HG03064 (cell line): ENCODE data around the gene HMGN3.

ENCODE experiments used
- ATAC-seq: cut with Tn5 transposase; IDR thresholded peaks from one replicate; pipeline ENCODE4 v1.9.1; 2021; ENCODE audit warnings: low read depth; ENCODE audit not compliant: unreplicated experiment

HMGN3 gene

DNA sequence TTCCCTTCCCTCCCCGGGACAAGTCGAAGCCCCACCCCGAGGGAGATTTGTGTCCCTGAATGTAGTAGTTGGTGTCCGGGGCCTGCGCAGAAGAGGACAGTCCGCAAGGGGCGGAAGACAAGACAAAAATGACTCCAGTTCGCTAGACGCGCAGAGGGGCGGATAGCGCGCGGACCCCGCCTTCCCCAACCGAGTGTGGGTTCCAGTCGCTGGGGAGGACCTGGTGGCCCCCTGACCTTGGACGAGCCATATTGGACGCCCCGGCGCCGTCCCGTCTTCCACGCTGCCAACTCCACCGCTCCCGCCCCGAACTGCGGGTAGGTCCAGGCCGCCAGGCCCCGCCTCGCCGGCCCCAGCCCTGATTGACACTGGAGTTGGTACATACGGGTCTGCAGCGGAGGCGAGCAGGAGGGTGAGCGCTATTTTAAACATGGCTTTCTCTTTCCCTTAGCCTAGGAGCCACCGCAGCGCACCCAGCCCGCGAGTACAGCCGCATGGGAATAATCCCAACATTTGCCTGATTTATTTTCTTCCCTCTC lies 802 bp downstream of the HMGN3 start:
- peak; percentile 75 for ATAC-seq

DNA sequence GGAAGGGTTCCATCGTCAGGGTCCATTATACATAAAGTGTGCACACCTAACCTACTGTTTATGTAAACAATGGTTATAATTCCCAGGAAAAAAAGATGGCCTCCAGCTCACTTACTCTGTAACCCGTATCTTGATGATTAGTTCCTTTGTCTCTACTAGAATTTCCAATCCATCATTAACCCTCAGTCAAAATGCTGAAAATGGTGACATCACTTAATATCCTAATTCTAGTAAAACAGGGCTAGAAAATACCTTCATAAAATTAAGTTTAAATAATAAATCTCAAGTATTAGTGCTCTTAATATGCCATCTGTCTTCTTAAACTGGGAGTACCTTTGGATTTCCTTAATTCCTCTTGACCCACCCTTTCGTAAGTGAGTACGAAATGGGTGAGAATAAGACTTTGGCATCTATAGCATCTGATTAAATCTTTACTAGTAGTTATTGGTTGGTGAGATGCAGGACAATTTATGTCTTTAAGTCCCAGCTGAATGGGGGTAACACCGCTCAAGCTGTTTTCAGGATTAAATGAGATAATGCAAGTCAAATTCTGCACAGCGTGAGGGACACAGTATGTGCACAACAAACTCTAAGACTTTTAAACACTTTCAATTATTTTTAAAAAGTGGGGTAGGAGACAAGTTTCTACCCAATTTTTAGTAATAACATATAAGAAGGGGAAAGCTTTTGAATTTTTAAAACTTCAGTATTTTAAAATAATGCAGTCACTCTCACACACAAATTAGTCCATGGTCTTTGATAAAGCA lies 1.6 kb downstream of the HMGN3 start:
- ATAC-seq = no peak

- no peak for ATAC-seq
Measured at GRCh38 chr6:79231666-79232065, 2.8 kb downstream of the HMGN3 start.

DNA sequence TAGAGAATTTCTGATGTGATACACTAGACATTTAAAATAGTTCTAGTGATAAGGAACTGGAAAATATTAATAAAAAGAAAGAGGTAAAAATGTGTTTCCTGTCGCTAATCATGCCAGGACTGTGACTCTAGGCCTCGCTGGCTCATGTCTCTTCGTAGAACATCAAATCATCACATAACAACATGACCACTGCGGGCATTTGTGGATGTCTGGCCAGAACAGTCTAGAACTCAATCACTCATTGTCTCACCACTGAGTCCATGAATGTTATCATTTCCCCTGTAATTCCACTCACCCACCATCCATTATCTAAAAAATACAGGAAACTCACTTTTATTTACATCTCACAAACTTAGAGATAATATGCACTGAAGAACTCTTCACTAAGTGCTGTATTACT lies 3.4 kb downstream of the HMGN3 start:
- no peak for ATAC-seq

- no peak for ATAC-seq
Measured at GRCh38 chr6:79230149-79230548, 4.3 kb downstream of the HMGN3 start.

DNA sequence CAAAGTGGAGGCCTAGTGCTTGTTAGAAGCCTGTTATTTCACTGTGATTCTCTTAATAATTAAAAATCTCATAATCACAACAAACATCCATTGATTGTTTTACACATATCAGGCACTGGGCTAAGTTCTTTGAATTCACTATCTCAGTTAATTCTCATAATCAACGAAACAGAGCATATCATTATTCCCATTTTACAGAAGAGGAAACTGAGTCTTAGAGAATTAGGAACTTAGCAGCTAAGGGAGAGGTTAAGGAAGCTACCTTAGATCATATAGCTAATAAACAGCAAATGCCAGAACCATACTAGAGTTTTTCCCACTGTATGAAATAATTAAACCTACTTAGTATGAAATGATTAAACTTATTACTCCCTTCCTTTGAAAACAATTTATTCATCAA lies 7.0 kb downstream of the HMGN3 start:
- ATAC-seq = no peak

DNA sequence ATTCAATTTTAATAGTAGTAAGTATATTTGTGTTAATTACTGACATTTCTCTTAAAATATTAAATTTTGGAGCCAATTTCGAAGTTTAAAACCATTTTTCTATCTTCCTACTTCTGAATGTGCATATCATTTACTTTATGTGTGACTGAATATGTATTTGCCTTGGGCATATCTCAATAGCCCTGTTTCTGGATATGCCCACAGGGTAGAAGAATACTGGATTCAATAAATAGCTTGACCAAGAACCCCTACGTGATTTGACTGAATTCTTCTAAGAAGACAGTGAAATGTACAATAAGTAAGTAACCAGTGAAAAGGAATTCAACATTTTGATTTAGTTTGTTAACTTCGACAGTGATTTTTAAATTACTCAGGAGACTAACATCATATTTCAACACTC lies 7.8 kb downstream of the HMGN3 start:
- no peak for ATAC-seq

GRCh38 chr6:79225717-79226599 lies 8.5 kb downstream of the HMGN3 start:
- no peak for ATAC-seq

DNA sequence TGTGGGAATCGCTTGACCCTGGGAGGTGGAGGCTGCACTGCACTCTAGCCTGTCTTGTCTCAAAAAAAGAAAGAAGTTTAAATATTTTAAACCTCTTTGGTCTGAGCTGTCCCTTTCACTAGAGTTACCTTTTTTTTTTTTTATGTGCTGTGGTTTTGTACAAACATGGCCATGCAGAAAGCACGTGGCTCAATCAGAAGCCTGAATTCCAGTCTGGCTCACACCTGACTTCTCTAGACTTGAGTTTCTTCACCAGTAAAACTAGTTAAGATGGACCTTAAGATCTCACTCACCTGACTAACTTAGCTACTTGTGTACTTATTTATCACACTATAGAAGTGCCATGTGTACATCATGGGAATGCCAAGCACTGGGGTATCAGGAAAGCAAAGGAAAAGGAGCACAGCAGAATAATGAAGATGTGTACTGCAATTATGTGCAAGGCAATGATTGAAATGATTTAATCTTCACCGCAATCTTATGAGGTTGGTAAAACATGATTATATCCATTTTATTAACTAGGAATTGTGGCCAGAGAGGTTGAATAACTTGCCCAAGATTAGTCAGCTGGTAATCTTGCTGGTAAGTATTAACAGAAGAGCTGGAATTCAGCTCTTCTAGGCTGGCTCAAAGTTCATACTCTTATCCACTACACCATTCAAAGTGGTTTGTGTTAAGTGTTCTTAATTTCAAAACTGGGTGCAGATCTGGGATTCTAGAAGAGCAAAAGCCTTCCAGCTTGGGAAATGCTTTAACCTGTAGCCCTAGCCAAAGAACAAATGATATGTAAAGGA lies 10.7 kb downstream of the HMGN3 start:
- no peak for ATAC-seq

DNA sequence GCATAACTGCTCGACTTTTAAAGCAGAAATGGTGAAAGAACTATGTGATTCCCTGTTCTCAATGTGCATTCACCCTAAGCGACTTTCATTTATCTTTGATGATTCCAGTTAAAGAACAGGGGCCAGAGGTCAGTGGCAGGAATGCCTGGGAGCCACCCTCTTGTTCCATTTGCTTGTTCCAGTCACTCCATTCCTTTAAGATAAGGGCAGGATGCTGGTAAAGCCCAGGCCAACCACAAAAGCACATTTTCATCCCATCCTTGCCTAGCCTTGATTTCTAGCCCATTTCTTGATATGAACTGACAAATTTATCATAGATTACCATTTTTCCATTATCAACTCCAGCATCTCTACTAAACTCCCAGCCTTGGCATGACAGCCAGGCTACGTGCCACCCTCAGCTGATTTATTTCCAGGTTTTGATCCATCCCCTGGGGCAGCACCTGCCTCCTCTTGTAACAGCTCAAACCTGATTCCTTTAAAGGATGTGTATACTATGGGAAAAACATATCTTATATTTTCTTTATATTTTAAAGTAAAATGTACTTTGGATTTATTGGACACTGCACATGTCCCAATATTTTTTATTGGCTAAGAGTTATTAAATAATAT lies 19.2 kb downstream of the HMGN3 start:
- no peak for ATAC-seq

GRCh38 chr6:79212859-79213258 lies 21.6 kb downstream of the HMGN3 start:
- ATAC-seq = no peak

DNA sequence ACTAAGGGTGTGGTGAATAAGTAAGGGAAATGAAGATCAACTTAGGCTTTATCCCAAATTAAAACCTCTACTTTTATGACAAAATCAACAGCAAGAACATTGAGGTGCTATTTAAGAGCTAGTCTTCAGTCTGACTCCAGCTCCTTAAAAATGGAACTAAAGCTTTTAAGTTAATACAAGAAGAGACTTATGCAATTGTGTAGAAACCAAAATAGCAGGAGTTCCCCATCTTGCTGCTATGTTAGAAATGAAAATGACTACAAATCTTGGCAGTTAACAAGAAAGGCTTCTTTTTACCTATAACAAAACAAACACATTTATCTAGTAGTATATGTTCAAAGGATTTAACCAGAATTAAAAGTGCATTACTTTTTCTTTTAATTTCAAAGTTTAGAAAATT lies 25.7 kb downstream of the HMGN3 start:
- no peak for ATAC-seq

- ATAC-seq = no peak
Measured at GRCh38 chr6:79203753-79204253, 30.7 kb downstream of the HMGN3 start.

DNA sequence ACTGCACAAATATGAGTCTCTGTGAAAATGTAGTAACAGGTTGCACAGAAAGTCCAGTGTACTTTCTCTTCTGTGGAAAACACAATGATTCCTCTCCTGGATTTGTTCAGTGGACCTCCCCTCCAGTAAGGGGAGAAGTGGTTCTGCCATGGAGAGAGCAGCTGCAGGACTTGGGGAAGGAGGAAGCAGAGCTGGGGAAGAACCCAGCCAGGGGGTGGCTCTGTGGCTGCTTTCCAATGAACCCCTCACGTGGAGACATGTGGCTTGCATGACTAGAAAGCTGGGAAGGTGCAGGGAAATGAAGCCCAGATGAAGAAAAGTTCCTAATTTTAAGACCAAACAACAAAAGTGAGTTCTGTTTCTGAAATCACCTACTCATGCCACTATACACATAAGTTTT lies 31.9 kb downstream of the HMGN3 start:
- ATAC-seq = no peak

DNA sequence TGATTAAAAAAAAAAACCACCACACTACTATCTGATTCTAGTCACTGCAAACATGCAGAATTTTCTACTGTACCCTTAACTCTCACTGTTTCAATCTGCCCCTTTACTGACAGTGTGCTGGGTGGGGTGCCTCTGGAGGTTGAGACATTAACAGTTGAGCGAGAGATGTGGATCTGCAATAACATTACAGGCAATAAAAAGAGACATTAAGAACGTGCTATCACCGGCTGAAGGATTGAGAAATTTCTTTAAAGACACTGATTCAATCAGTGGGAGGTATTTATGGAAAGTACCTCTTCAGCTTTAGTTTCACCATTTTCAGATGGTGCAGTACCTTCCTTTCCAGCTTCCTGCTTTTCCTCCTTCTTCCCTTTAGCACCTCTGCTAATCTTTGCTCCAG lies 32.5 kb downstream of the HMGN3 start:
- ATAC-seq = no peak

DNA sequence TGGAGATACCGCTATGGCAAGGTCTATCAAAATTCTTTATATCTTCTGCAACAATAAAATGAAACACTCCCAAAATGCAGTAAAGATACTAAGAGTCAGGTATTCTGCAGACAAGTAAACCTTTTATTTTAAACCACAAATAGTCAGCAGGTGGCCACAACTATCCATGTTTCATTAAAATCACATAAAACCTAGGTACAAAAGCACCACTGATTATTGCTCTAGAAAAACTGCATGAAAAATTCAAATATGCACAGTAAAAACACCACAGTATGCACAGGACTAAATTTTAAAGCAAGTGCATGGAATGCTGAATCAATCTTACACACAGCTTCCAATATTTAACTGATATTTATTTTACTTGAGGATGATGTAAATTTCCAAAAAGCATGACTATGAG lies 33.3 kb downstream of the HMGN3 start:
- no peak for ATAC-seq

DNA sequence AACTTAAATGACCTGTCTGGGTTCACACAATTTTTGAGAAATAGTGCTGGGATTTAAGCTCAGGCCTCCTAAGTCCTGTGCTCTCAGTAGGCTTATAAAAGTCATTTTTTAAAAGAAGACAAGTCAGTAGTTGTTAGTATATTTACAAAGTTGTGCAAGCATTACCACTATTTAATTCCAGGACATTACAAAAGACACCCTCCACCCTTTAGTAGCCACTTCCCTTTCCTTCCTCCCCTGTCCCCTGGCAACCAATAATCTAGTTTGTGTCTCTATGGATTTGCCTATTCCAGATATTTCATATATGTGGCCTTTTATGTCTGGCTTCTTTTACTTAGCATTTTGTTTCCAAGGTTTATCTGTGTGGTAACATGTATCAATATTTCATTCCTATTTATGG lies 37.6 kb downstream of the HMGN3 start:
- no peak for ATAC-seq

- ATAC-seq = no peak
Measured at GRCh38 chr6:79193971-79194370, 40.5 kb downstream of the HMGN3 start.

DNA sequence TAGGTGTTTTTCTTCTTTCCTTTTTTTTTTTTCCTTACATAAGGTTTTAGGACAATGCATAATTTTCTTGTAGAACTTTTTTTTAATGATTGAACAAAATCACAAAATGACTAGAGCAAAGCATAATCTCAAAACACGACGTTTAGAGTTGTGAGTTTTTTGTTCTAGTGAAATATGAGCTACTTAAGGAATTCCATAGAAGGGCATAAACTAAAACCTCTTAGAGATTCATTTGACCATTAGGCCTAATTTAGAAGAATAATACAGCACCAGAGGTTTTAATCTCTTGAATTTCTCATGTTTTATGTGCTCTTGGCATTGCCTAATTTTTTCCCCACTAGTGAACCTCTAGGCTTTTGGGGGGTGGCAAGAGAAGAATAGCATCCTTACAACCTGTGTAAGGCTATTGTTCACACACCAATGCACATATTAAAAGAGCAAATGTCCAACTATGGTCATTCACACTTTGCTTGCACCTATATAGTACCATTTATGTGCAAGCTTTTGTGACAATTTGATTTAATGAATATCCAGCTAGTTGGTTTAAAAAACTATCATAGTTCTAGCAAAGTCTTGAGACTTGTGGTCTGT lies 44.6 kb downstream of the HMGN3 start:
- ATAC-seq = no peak
